ENCODE results near the gene SERINC3.
"Not testable (repeated sequence)": the region's sequence is repeated elsewhere in the genome, so short reads cannot be mapped to it uniquely, and the experiment has no call there.

The SERINC3 gene

GRCh38 chr20:44521484-44522481 lies at the start of gene SERINC3:
SERINC3 (minus strand) TSS chr20:44522070; CDS start chr20:44521951, 119 bp downstream.
- DNase-seq (ENCODE audit: low read depth in 1 of 2, low spot score in 1 of 2): peak; percentile 91 to 95

- no peak for DNase-seq (ENCODE audit: low read depth in 1 of 2, low spot score in 1 of 2)
These were observed 49.6 kb upstream of the SERINC3 start for GRCh38 chr20:44571362-44571988.

GRCh38 chr20:44570367-44570766 lies 48.5 kb upstream of the SERINC3 start:
- no peak for DNase-seq (ENCODE audit: low read depth in 1 of 2, low spot score in 1 of 2)

- no peak for DNase-seq (ENCODE audit: low read depth in 1 of 2, low spot score in 1 of 2)
These were observed 44.9 kb upstream of the SERINC3 start for GRCh38 chr20:44566811-44567210.

- no peak for DNase-seq (ENCODE audit: low read depth in 1 of 2, low spot score in 1 of 2)
These were observed 44.1 kb upstream of the SERINC3 start for GRCh38 chr20:44566018-44566417.

- no peak for DNase-seq (ENCODE audit: low read depth in 1 of 2, low spot score in 1 of 2)
These were observed 40.0 kb upstream of the SERINC3 start for GRCh38 chr20:44561876-44562275.

- not testable (repeated sequence) for DNase-seq (ENCODE audit: low read depth in 1 of 2, low spot score in 1 of 2)
These were observed 38.9 kb upstream of the SERINC3 start for GRCh38 chr20:44560818-44561217.

GRCh38 chr20:44560229-44560628 lies 38.4 kb upstream of the SERINC3 start:
- DNase-seq (ENCODE audit: low read depth in 1 of 2, low spot score in 1 of 2): no peak

- no peak for DNase-seq (ENCODE audit: low read depth in 1 of 2, low spot score in 1 of 2)
These were observed 37.4 kb upstream of the SERINC3 start for GRCh38 chr20:44559302-44559701.

- no peak for DNase-seq (ENCODE audit: low read depth in 1 of 2, low spot score in 1 of 2)
These were observed 31.4 kb upstream of the SERINC3 start for GRCh38 chr20:44552950-44553908.

GRCh38 chr20:44552568-44552949 lies 30.7 kb upstream of the SERINC3 start:
- DNase-seq (ENCODE audit: low read depth in 1 of 2, low spot score in 1 of 2): no peak

- DNase-seq (ENCODE audit: low read depth in 1 of 2, low spot score in 1 of 2): no peak
These were observed 30.2 kb upstream of the SERINC3 start for GRCh38 chr20:44552050-44552449.

GRCh38 chr20:44549123-44549522 lies 27.3 kb upstream of the SERINC3 start:
- DNase-seq (ENCODE audit: low read depth in 1 of 2, low spot score in 1 of 2): no peak

GRCh38 chr20:44547419-44547818 lies 25.5 kb upstream of the SERINC3 start:
- DNase-seq (ENCODE audit: low read depth in 1 of 2, low spot score in 1 of 2): no peak

GRCh38 chr20:44544263-44544662 lies 22.4 kb upstream of the SERINC3 start:
- DNase-seq (ENCODE audit: low read depth in 1 of 2, low spot score in 1 of 2): no peak

GRCh38 chr20:44543358-44543757 lies 21.5 kb upstream of the SERINC3 start:
- no peak for DNase-seq (ENCODE audit: low read depth in 1 of 2, low spot score in 1 of 2)

- no peak for DNase-seq (ENCODE audit: low read depth in 1 of 2, low spot score in 1 of 2)
These were observed 21.0 kb upstream of the SERINC3 start for GRCh38 chr20:44542890-44543289.

- no peak for DNase-seq (ENCODE audit: low read depth in 1 of 2, low spot score in 1 of 2)
These were observed 20.1 kb upstream of the SERINC3 start for GRCh38 chr20:44541992-44542391.

- no peak for DNase-seq (ENCODE audit: low read depth in 1 of 2, low spot score in 1 of 2)
These were observed 19.0 kb upstream of the SERINC3 start for GRCh38 chr20:44540834-44541233.

GRCh38 chr20:44537993-44538392 lies 16.1 kb upstream of the SERINC3 start:
- DNase-seq (ENCODE audit: low read depth in 1 of 2, low spot score in 1 of 2): no peak

- DNase-seq (ENCODE audit: low read depth in 1 of 2, low spot score in 1 of 2): no peak
These were observed 14.3 kb upstream of the SERINC3 start for GRCh38 chr20:44536175-44536574.

Data from stimulated activated CD4-positive, alpha-beta T cell treated with anti-CD3 and anti-CD28 coated beads, Interleukin-15, amount 100 ng/mL, for 1 hour (primary cell).